Hepatocyte (in vitro differentiated cells): ENCODE measurements around the gene TMEM92. TPM values are rescaled to one million over a fixed set of nuclear protein-coding genes. Genes with fewer than 3 reads are reported as not detected.
A peak's percentile ranks its signal among the peaks of the same experiment; 100 is the strongest.

Source experiments
- DNase-seq: peaks from one replicate; pipeline ENCODE4 v3.0.0-alpha.2; 2016; ENCODE audit warnings: low spot score
- H2AFZ ChIP-seq: fragments of 200-600 bp; sonication (generic); 2 replicates; pipeline ENCODE4 v1.6.0; 2016; ENCODE audit warnings: antibody characterized with exemption, mild to moderate bottlenecking
- H3K27ac ChIP-seq: fragments of 200-600 bp; sonication (generic); 2 replicates; pipeline ENCODE4 v1.5.1; 2016; ENCODE audit warnings: mild to moderate bottlenecking
- H3K27me3 ChIP-seq: fragments of 200-600 bp; sonication (generic); 2 replicates; pipeline ENCODE4 v1.6.1; 2016
- H3K36me3 ChIP-seq: fragments of 200-600 bp; sonication (generic); replicated peaks from 2 replicates; pipeline ENCODE4 v1.5.1; 2016; ENCODE audit warnings: low read depth; ENCODE audit not compliant: insufficient read depth
- H3K4me1 ChIP-seq: fragments of 200-600 bp; sonication (generic); 2 replicates; pipeline ENCODE4 v1.5.1; 2016; ENCODE audit warnings: mild to moderate bottlenecking, moderate library complexity; ENCODE audit not compliant: insufficient read depth
- H3K4me2 ChIP-seq: fragments of 200-600 bp; sonication (generic); 2 replicates; pipeline ENCODE4 v1.6.0; 2016
- H3K4me3 ChIP-seq: fragments of 200-600 bp; sonication (generic); 2 replicates; pipeline ENCODE4 v1.5.1; 2016; ENCODE audit warnings: mild to moderate bottlenecking
- H3K79me2 ChIP-seq: fragments of 200-600 bp; sonication (generic); 2 replicates; pipeline ENCODE4 v1.6.0; 2017; ENCODE audit warnings: mild to moderate bottlenecking
- H3K9me2 ChIP-seq: fragments of 200-600 bp; sonication (generic); replicated peaks from 2 replicates; pipeline ENCODE4 v1.6.0; 2017; ENCODE audit warnings: mild to moderate bottlenecking; ENCODE audit not compliant: insufficient read depth
- H3K9me3 ChIP-seq: fragments of 200-600 bp; sonication (generic); 2 replicates; pipeline ENCODE4 v1.5.1; 2016; ENCODE audit warnings: low read depth, mild to moderate bottlenecking
- H4K20me1 ChIP-seq: fragments of 200-600 bp; sonication (generic); 2 replicates; pipeline ENCODE4 v1.6.0; 2016; ENCODE audit warnings: mild to moderate bottlenecking; ENCODE audit not compliant: insufficient read depth, poor library complexity, severe bottlenecking
- CTCF ChIP-seq: fragments of 200-600 bp; sonication (generic); IDR thresholded peaks from 2 replicates; pipeline ENCODE4 v1.5.1; 2016; ENCODE audit warnings: antibody characterized with exemption, mild to moderate bottlenecking; ENCODE audit not compliant: poor library complexity
- EZH2 ChIP-seq: fragments of 200-600 bp; sonication (generic); IDR thresholded peaks from 2 replicates; pipeline ENCODE4 v1.6.1; 2016; ENCODE audit warnings: antibody characterized with exemption, mild to moderate bottlenecking, borderline replicate concordance
- EZH2phosphoT487 ChIP-seq: fragments of 200-600 bp; sonication (generic); IDR thresholded peaks from one replicate; pipeline ENCODE4 v1.6.1; 2018; ENCODE audit warnings: antibody characterized with exemption, mild to moderate bottlenecking, low read depth, moderate library complexity; ENCODE audit not compliant: unreplicated experiment, severe bottlenecking
- WGBS: methylation state at CpG from one replicate; pipeline ENCODE4 v1.1.6; 2016; ENCODE audit warnings: low lambda C conversion rate; ENCODE audit errors: missing lambda C conversion rate; 5-methylcytosine and 5-hydroxymethylcytosine counted together
- polyA plus RNA-seq: library from polyadenylated mRNA; unstranded; fragments of >200 nt; fragmentation: Nextera tagmentation; extraction: Ambion mirVana; gene quantifications from 2 replicates; pipeline ENCODE4 v1.2.1, GENCODE V29; 2016
- total RNA-seq: library from RNA; depleted of rRNA; stranded (reverse); fragments of >200 nt; gene quantifications from 2 replicates; pipeline ENCODE4 v1.2.3, GENCODE V29; 2014

TMEM92 gene
- total and polyA plus RNA-seq, 2 experiments from 2014 or later, result 6.9 to 21.7 TPM

- Histone ChIP-seq H4K20me1 (no peaks in the 10 kb centered on the region), H3K36me3 (no peaks in the 10 kb centered on the region), H3K4me2 (peak overlapping the region; percentile 96), H3K27ac (peak overlapping the region; percentile 97), H3K4me1 (peaks cover 49% of the 10 kb centered on the region), H3K9me3 (no peaks in the 10 kb centered on the region), H2AFZ (no peak overlapping the region), H3K79me2 (peaks cover 19% of the 10 kb centered on the region), H3K27me3 (no peaks in the 10 kb centered on the region), H3K4me3 (no peak overlapping the region), H3K9me2 (no peaks in the 10 kb centered on the region)
- TF ChIP-seq CTCF, result no peak
- no peak for TF ChIP-seq EZH2phosphoT487
- TF ChIP-seq EZH2, result no peak
- DNase-seq, result no peak
- 58% methylated on average over 7 of the region's 7 CpGs for WGBS
Observed at GRCh38 chr17:50275279-50275678, 1.0 kb downstream of the TMEM92 start.

DNA sequence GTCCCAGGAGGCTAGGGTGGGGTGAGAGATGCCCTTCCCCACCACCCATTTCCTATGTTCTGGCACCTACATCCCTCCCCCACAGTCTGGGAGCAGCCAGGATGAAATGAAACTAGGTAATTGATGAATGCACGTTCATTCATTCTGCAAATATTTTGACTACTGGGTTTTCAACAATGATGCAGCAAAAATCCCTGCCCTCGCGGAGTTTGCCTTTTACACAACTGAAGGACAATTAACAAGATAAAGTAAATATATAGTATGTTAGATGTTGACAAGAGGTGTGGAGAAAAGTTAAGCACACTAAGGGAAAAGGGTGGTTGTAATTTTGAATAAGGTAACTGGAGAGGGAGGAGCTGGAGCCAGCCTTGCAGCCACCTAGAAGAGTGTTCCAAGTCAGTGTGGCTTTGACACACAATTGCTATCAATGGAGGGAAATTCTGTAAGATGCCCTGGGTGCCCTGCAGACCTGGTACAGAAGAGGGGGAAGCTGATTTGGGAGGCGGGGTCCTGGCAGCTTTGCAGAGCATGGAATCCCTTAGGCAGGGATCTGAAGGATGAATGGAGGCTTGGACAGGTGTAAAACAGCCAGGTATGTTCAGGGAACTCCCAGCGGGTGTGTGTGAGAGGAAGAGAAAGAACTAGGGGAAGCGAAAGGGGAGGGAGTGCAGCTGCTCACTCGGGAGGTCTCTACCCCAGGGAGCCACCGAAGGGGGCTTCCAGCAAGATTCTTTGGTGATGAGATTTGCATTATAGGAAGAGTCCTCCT lies 2.5 kb downstream of the TMEM92 start:
- WGBS, result 39% methylated on average over 8 of the region's 8 CpGs
- Histone ChIP-seq H4K20me1 (no peaks in the 10 kb centered on the region), H3K27ac (no peak overlapping the region), H3K4me1 (peaks cover 34% of the 10 kb centered on the region), H3K79me2 (peaks cover 14% of the 10 kb centered on the region), H3K36me3 (no peaks in the 10 kb centered on the region), H3K27me3 (no peaks in the 10 kb centered on the region), H3K9me2 (no peaks in the 10 kb centered on the region), H2AFZ (no peak overlapping the region), H3K4me3 (no peak overlapping the region), H3K4me2 (peak overlapping the region; percentile 96), H3K9me3 (no peaks in the 10 kb centered on the region)
- DNase-seq, result no peak
- TF ChIP-seq CTCF, result no peak
- no peak for TF ChIP-seq EZH2phosphoT487
- no peak for TF ChIP-seq EZH2

DNA sequence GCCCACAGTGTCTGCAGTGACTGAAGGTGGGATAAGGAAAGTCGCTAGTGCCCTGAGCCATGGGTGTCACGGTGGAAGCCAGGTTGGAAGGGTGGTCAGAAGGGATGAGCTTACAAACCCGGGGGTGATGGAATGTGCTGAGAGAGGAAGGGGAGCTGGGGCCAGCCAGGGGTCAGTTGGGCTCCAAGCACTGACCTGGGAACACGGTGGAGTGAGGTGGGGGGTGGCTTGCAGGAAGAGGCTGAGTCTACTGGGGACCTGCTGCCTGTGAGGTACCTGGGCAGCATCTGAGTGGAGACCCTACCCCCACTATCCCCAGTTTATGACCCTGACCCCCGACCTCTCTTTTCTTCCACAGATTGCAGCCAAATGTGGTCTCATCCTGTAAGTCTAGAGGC lies 3.1 kb downstream of the TMEM92 start:
- no peak for DNase-seq
- H3K4me1 ChIP-seq, result peaks cover 28% of the 10 kb centered on the region
- no peaks in the 10 kb centered on the region for H3K9me3 ChIP-seq
- H3K4me3 ChIP-seq, result no peak overlapping the region
- WGBS, result 68% methylated on average over 5 of the region's 5 CpGs
- TF ChIP-seq CTCF (no peak), EZH2phosphoT487 (no peak), EZH2 (no peak)
- H3K27me3 ChIP-seq, result no peaks in the 10 kb centered on the region
- no peaks in the 10 kb centered on the region for H3K9me2 ChIP-seq
- H3K27ac ChIP-seq, result no peak overlapping the region
- peaks cover 13% of the 10 kb centered on the region for H3K79me2 ChIP-seq
- peak overlapping the region; percentile 96 for H3K4me2 ChIP-seq
- H3K36me3 ChIP-seq, result no peaks in the 10 kb centered on the region
- no peaks in the 10 kb centered on the region for H4K20me1 ChIP-seq
- H2AFZ ChIP-seq, result no peak overlapping the region
